GM12878 (cell line): Measurements from ENCODE around the gene PIGQ. TPM values are rescaled to one million over a fixed set of nuclear protein-coding genes. Genes with fewer than 3 reads are reported as not detected.

Experiments
- ATAC-seq: fragments of 200-7000 bp; cut with Tn5 transposase; 3 replicates; pipeline ENCODE4 v1.9.1; 2020; ENCODE audit warnings: mild to moderate bottlenecking, moderate library complexity
- BruUV-seq: library from RNA; stranded (reverse); fragments of 400-500 nt; replicated peaks from 2 replicates; lab custom pipeline; 2021; lab: Mats Ljungman, UMichigan
- CTCF ChIA-PET: fragments of 300-600 bp; sonication (Branson Sonifier 250); formaldehyde crosslinking; extraction: SDS; loops from one replicate; lab custom pipeline; 2021; ENCODE audit warnings: inconsistent platforms; lab: Yijun Ruan, JAX
- POLR2A ChIA-PET: fragments of 350-600 bp; formaldehyde crosslinking; extraction: SDS; loops from one replicate; lab custom pipeline; 2021; ENCODE audit warnings: inconsistent platforms; lab: Charles Lee
- RAD21 ChIA-PET: fragments of 300-600 bp; sonication (Branson Sonifier 250); formaldehyde crosslinking; loops from one replicate; lab custom pipeline; 2023; ENCODE audit warnings: antibody characterized with exemption; ENCODE audit not compliant: unreplicated experiment; lab: Charles Lee
- SMC1A ChIA-PET: fragments of 300-600 bp; sonication (Branson Sonifier 250); formaldehyde crosslinking; loops from one replicate; lab custom pipeline; 2023; ENCODE audit not compliant: unreplicated experiment, uncharacterized antibody; lab: Charles Lee
- DNase-seq: peaks from one replicate; pipeline ENCODE4 v3.0.0-alpha.2; 2011; ENCODE audit warnings: low read depth, low spot score
- FAIRE-seq: peaks from 3 replicates; lab custom pipeline; 2011; peaks lifted over from hg19 to GRCh38; lab: Jason Lieb, UNC
- H2AFZ ChIP-seq: 2 replicates; pipeline ENCODE4 v1.6.0; 2011; ENCODE audit warnings: low read depth, low read length, control low read depth; ENCODE audit not compliant: control insufficient read depth
- H3K27ac ChIP-seq: 2 replicates; pipeline ENCODE4 v1.5.1; 2011; ENCODE audit warnings: control low read depth; ENCODE audit not compliant: control insufficient read depth, insufficient read depth
- H3K27me3 ChIP-seq, 2 experiments: replicated peaks in 1 of 2; 2 replicates each; pipeline versions ENCODE4 v1.6.0 to v1.6.1; 2011; ENCODE audit warnings: low read length in 1 of 2; ENCODE audit not compliant: control insufficient read depth in 2 of 2, insufficient read depth in 2 of 2
- H3K36me3 ChIP-seq, 2 experiments: 2 replicates each; pipeline ENCODE4 v1.5.1; 2011; ENCODE audit warnings: low read length in 1 of 2; ENCODE audit not compliant: control insufficient read depth in 2 of 2, insufficient read depth in 2 of 2
- H3K4me1 ChIP-seq: 2 replicates; pipeline ENCODE4 v1.6.1; 2011; ENCODE audit warnings: mild to moderate bottlenecking, low read length, moderate library complexity, mixed read lengths; ENCODE audit not compliant: control insufficient read depth, insufficient read depth
- H3K4me2 ChIP-seq: 2 replicates; pipeline ENCODE4 v1.6.0; 2011; ENCODE audit warnings: control low read depth; ENCODE audit not compliant: control insufficient read depth, insufficient read depth
- H3K4me3 ChIP-seq: fragments of 200-600 bp; sonication (generic); 2 replicates; pipeline ENCODE4 v1.5.1; 2016
- H3K79me2 ChIP-seq: 2 replicates; pipeline ENCODE4 v1.6.0; 2011; ENCODE audit warnings: low read length; ENCODE audit not compliant: control insufficient read depth, insufficient read depth
- H3K9ac ChIP-seq: 2 replicates; pipeline ENCODE4 v1.8.0; 2011; ENCODE audit warnings: low read length, control low read depth, mixed read lengths; ENCODE audit not compliant: control insufficient read depth, insufficient read depth
- H3K9me3 ChIP-seq: replicated peaks from 3 replicates; pipeline ENCODE4 v1.5.1; 2011; ENCODE audit warnings: mild to moderate bottlenecking, low read length; ENCODE audit not compliant: control insufficient read depth, insufficient read depth
- H4K20me1 ChIP-seq: 2 replicates; pipeline ENCODE4 v1.6.0; 2011; ENCODE audit not compliant: control insufficient read depth, insufficient read depth
- ASH2L ChIP-seq: fragments of 300-600, 200-600 bp; sonication (generic); IDR thresholded peaks from 2 replicates; pipeline ENCODE4 v1.6.1; 2017; ENCODE audit warnings: low read depth, mild to moderate bottlenecking, borderline replicate concordance
- BRCA1 ChIP-seq: IDR thresholded peaks from 2 replicates; pipeline ENCODE4 v1.6.1; 2011; ENCODE audit warnings: low read depth, low read length, improper control_type of control experiment
- CHD2 ChIP-seq: IDR thresholded peaks from 2 replicates; pipeline ENCODE4 v1.6.1; 2011; ENCODE audit warnings: low read depth, low read length, improper control_type of control experiment, borderline replicate concordance
- IKZF1 ChIP-seq: fragments of 450-650 bp; conservative IDR thresholded peaks from 2 replicates; pipeline ENCODE4 v1.6.1; 2017; ENCODE audit warnings: antibody characterized with exemption, mild to moderate bottlenecking
- IRF5 ChIP-seq: fragments of 450-650 bp; IDR thresholded peaks from 2 replicates; pipeline ENCODE4 v1.6.1; 2017; ENCODE audit warnings: borderline replicate concordance
- KLF5 ChIP-seq: fragments of 450-650 bp; IDR thresholded peaks from 2 replicates; pipeline ENCODE4 v1.6.1; 2014; ENCODE audit warnings: mild to moderate bottlenecking; ENCODE audit not compliant: partially characterized antibody
- MEF2B ChIP-seq: fragments of 450-650 bp; IDR thresholded peaks from 2 replicates; pipeline ENCODE4 v1.6.1; 2018; ENCODE audit warnings: mild to moderate bottlenecking, moderate library complexity; ENCODE audit not compliant: partially characterized antibody, poor library complexity, severe bottlenecking
- MXI1 ChIP-seq: fragments of 150-350 bp; IDR thresholded peaks from 2 replicates; pipeline ENCODE4 v1.6.1; 2011; ENCODE audit warnings: low read depth, mild to moderate bottlenecking, inconsistent platforms, low read length, improper control_type of control experiment
- MYB ChIP-seq: fragments of 150-350 bp; IDR thresholded peaks from 2 replicates; pipeline ENCODE4 v1.6.1; 2014; ENCODE audit warnings: mild to moderate bottlenecking, low read depth, low read length, borderline replicate concordance
- NFXL1 ChIP-seq: fragments of 450-650 bp; IDR thresholded peaks from 2 replicates; pipeline ENCODE4 v1.6.1; 2017; ENCODE audit warnings: antibody characterized with exemption, mild to moderate bottlenecking, borderline replicate concordance
- POLR2AphosphoS2 ChIP-seq: IDR thresholded peaks from 2 replicates; pipeline ENCODE4 v1.6.1; 2011; ENCODE audit warnings: low read depth, mild to moderate bottlenecking, low read length, improper control_type of control experiment, moderate library complexity
- POU2F2 ChIP-seq: IDR thresholded peaks from 3 replicates; pipeline ENCODE4 v1.6.1; 2011; ENCODE audit warnings: low read depth, mild to moderate bottlenecking, low read length, borderline replicate concordance
- SMC3 ChIP-seq: IDR thresholded peaks from 2 replicates; pipeline ENCODE4 v1.6.1; 2011; ENCODE audit warnings: low read length, improper control_type of control experiment, borderline replicate concordance
- SRF ChIP-seq, 2 experiments: IDR thresholded peaks; 2 replicates each; pipeline ENCODE4 v1.6.1; 2011; ENCODE audit warnings: low read depth in 2 of 2, low read length in 2 of 2, mild to moderate bottlenecking in 1 of 2, moderate library complexity in 1 of 2
- ZNF217 ChIP-seq: fragments of 450-650 bp; IDR thresholded peaks from 2 replicates; pipeline ENCODE4 v1.6.1; 2017; ENCODE audit warnings: antibody characterized with exemption, mild to moderate bottlenecking
- ZNF274 ChIP-seq: IDR thresholded peaks from one replicate; pipeline ENCODE4 v1.8.0; 2011; ENCODE audit not compliant: insufficient read length, insufficient read depth
- WGBS: methylation state at CpG from one replicate; pipeline ENCODE4 v1.1.6; 2016; ENCODE audit warnings: low lambda C conversion rate; ENCODE audit not compliant: insufficient replicate concordance, insufficient coverage; ENCODE audit errors: missing lambda C conversion rate; 5-methylcytosine and 5-hydroxymethylcytosine counted together
- in situ Hi-C: fragments of 300-500 bp; cut with MboI; formaldehyde crosslinking; loops from 9 replicates; pipeline ENCODE4 v1.14.3; 2018; ENCODE audit warnings: mixed read lengths
- intact Hi-C: fragments of 100-400 bp; cut with micrococcal nuclease; formaldehyde crosslinking; loops from one replicate; pipeline ENCODE4 v1.14.2; 2022; ENCODE audit not compliant: unreplicated experiment
- polyA plus RNA-seq, 11 experiments: library from polyadenylated mRNA; depleted of rRNA in 4 of 11; unstranded in 6 of 11; stranded (reverse) in 5 of 11; fragments of >200 nt; fragmentation: Nextera tagmentation in 4 of 11; fragmentation: Illumina TruSeq in 1 of 11; extraction: Ambion mirVana in 4 of 11; extraction: Trizol in 1 of 11; gene quantifications; 1 replicate in 1 of 11; 2 replicates in 10 of 11; pipeline versions ENCODE4 v1.2.1 to v1.2.3, GENCODE V29; 2011 to 2016; ENCODE audit warnings: inconsistent platforms in 2 of 11, missing spikeins in 2 of 11, low read depth in 1 of 11
- total RNA-seq, 4 experiments: library from RNA; depleted of rRNA in 3 of 4; stranded (reverse); fragments of >200 nt in 3 of 4; fragmentation: Illumina TruSeq in 1 of 4; extraction: Trizol in 1 of 4; gene quantifications; 2 replicates each; pipeline versions ENCODE4 v1.2.1 to v1.2.3, GENCODE V29; 2013 to 2021
- TF ChIP-seq, protein P1 (sequence below): IDR thresholded peaks from 2 replicates; pipeline ENCODE4 v1.6.1; 2012; ENCODE audit warnings: low read length, inconsistent platforms

PIGQ gene
- total and polyA plus RNA-seq, 10 of the 15 experiments (the other 5 are each of a cell fraction or from before 2014, with no cell fraction given), result 1.8 to 31.3 (median 17.5) TPM; not detected in 1

DNA sequence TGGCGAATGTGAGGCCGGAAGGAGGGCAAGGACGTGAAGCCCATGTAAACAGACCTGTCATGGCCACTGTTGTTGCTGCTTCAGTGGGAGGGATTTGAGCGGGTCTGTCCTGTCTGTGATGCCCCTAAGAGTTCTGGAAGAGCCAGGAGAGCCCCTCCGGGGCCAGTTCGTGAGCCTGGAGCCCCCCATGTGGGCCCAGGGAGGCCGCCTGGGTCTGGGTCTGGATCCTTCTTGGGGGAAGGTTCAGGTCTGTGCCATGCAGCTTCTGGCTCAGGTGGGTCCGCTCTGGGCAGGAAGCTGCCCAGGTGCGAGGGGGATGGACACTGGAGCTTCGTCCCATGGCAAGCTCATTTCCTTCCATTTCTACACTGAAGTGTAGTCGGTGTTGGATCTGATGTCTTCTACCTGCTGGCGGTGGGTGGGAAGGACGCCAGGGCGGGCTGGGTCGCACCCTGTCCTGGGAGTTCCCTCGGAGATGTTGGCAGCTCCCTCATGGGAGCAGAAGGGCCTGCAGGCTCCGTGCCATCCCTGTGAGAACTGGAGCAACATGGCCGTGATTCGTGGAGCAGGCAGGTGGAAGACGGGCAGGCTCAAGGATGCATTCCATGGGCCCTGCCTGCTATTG is 49.8 kb downstream of the PIGQ start:
- DNase-seq, result no peak
- no peak for TF ChIP-seq MYB
- TF ChIP-seq IKZF1, result no peak
- no peak for TF ChIP-seq KLF5
- no peak for TF ChIP-seq SMC3
- no peak for TF ChIP-seq NFXL1
- no peak for TF ChIP-seq CHD2
- TF ChIP-seq SRF (IDR thresholded peaks at IDR 0.05; ENCODE audit: low read depth in 2 of 2, low read length in 2 of 2), result no peak
- TF ChIP-seq, protein P1, sequence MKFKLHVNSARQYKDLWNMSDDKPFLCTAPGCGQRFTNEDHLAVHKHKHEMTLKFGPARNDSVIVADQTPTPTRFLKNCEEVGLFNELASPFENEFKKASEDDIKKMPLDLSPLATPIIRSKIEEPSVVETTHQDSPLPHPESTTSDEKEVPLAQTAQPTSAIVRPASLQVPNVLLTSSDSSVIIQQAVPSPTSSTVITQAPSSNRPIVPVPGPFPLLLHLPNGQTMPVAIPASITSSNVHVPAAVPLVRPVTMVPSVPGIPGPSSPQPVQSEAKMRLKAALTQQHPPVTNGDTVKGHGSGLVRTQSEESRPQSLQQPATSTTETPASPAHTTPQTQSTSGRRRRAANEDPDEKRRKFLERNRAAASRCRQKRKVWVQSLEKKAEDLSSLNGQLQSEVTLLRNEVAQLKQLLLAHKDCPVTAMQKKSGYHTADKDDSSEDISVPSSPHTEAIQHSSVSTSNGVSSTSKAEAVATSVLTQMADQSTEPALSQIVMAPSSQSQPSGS, result no peak
- no peak for TF ChIP-seq POU2F2
- TF ChIP-seq ZNF217, result no peak
- TF ChIP-seq MXI1, result no peak
- TF ChIP-seq BRCA1, result no peak
- TF ChIP-seq ZNF274, result no peak
- TF ChIP-seq MEF2B, result no peak
- no peak for TF ChIP-seq POLR2AphosphoS2
- no peak for TF ChIP-seq ASH2L
- no peak for TF ChIP-seq IRF5
- BruUV-seq, result no TSS peak
- no peak overlapping the region for H3K9ac ChIP-seq
- no peak overlapping the region for H2AFZ ChIP-seq
- no peak for FAIRE-seq
- ChIA-PET CTCF (no interaction called here), RAD21 (no interaction called here), SMC1A (no interaction called here), POLR2A (no interaction called here)
- H3K4me2 ChIP-seq, result no peak overlapping the region
- H4K20me1 ChIP-seq, result no peaks in the 10 kb centered on the region; the same call in 1 of the 2 replicates
- intact Hi-C loops, result no loop called here
- H3K9me3 ChIP-seq, result no peaks in the 10 kb centered on the region
- H3K4me1 ChIP-seq, result no peaks in the 10 kb centered on the region
- no peaks in the 10 kb centered on the region for H3K36me3 ChIP-seq
- in situ Hi-C loops, result no loop called here
- H3K27ac ChIP-seq, result no peak overlapping the region
- no peaks in the 10 kb centered on the region for H3K79me2 ChIP-seq
- no peaks in the 10 kb centered on the region for H3K27me3 ChIP-seq
- no peak for ATAC-seq
- H3K4me3 ChIP-seq, result no peak overlapping the region
- 88% methylated on average over 19 of the region's 20 CpGs for WGBS
